Glomerular endothelial cell (primary cell): ENCODE results near the gene PRSS56. TPM values are rescaled to one million over a fixed set of nuclear protein-coding genes. Genes with fewer than 3 reads are reported as not detected.
A peak's percentile ranks its signal among the peaks of the same experiment; 100 is the strongest.

Experiments
- DNase-seq: peaks from one replicate; pipeline ENCODE4 v3.0.0-alpha.2; 2011; ENCODE audit warnings: low read depth, low spot score; ENCODE audit errors: extremely low read depth
- total RNA-seq: library from RNA; depleted of rRNA; stranded (reverse); fragments of >200 nt; gene quantifications from 2 replicates; pipeline ENCODE4 v1.2.3, GENCODE V29; 2015

The PRSS56 gene
- total RNA-seq, 1 donor from 2014 or later = not detected

GRCh38 chr2:232539298-232540231 lies 19.4 kb downstream of the PRSS56 start, which contains the start of gene CHRNG:
Gene CHRNG, plus strand, starts transcription at chr2:232539692. Its CDS starts 56 bp downstream, at chr2:232539748.
- no peak for DNase-seq

GRCh38 chr2:232540441-232541041 lies 20.4 kb downstream of the PRSS56 start:
- no peak for DNase-seq

- DNase-seq = no peak
Observed at GRCh38 chr2:232541195-232541960, 21.2 kb downstream of the PRSS56 start.

GRCh38 chr2:232541961-232542714 lies 21.9 kb downstream of the PRSS56 start:
- DNase-seq = no peak

GRCh38 chr2:232542715-232543467 lies 22.7 kb downstream of the PRSS56 start:
- no peak for DNase-seq

- DNase-seq = no peak
Observed at GRCh38 chr2:232543491-232543890, 23.3 kb downstream of the PRSS56 start.

GRCh38 chr2:232543928-232544631 lies 23.9 kb downstream of the PRSS56 start:
- DNase-seq = no peak

- no peak for DNase-seq
Observed at GRCh38 chr2:232544674-232545073, 24.5 kb downstream of the PRSS56 start.

- no peak for DNase-seq
Observed at GRCh38 chr2:232545511-232546375, 25.6 kb downstream of the PRSS56 start.

- DNase-seq = no peak
Observed at GRCh38 chr2:232547991-232548390, 27.8 kb downstream of the PRSS56 start.

- DNase-seq = no peak
Observed at GRCh38 chr2:232549655-232550353, 29.6 kb downstream of the PRSS56 start.

GRCh38 chr2:232550354-232551249 lies 30.4 kb downstream of the PRSS56 start, which contains the start of the genes EIF4E2 and TIGD1:
Gene EIF4E2, plus strand, starts transcription at chr2:232550689. Its CDS starts 36 bp downstream, at chr2:232550725.
Gene TIGD1, minus strand, starts transcription at chr2:232550557. Its CDS starts 675 bp downstream, at chr2:232549882.
- DNase-seq = peak; percentile 54

- no peak for DNase-seq
Observed at GRCh38 chr2:232551250-232551638, 31.1 kb downstream of the PRSS56 start.

- DNase-seq = no peak
Observed at GRCh38 chr2:232551776-232552175, 31.6 kb downstream of the PRSS56 start.

GRCh38 chr2:232556426-232556825 lies 36.2 kb downstream of the PRSS56 start:
- no peak for DNase-seq

GRCh38 chr2:232562515-232563151 lies 42.4 kb downstream of the PRSS56 start:
- DNase-seq = no peak
